ENCODE results near the gene BID.

Gene BID

GRCh38 chr22:17785185-17786184, 11.2 kb upstream of the BID start:
- Histone ChIP-seq H3K4me3 (ENCODE audit: low read depth in 1 of 2, low read length in 1 of 2) (no peak overlapping the region), H3K4me1 (ENCODE audit: control insufficient read depth in 1 of 2, insufficient read depth in 1 of 2, low read depth in 1 of 2, low read length in 1 of 2) (peaks cover 21 to 23% of the 10 kb centered on the region in 2 experiments), H3K27me3 (no peaks in the 10 kb centered on the region), H3K9me3 (no peaks in the 10 kb centered on the region), H3K27ac (no peak overlapping the region), H3K36me3 (peaks cover 5% of the 10 kb centered on the region)
- TF ChIP-seq CTCF (IDR thresholded peaks at IDR 0.05): peak; percentile 90

DNA sequence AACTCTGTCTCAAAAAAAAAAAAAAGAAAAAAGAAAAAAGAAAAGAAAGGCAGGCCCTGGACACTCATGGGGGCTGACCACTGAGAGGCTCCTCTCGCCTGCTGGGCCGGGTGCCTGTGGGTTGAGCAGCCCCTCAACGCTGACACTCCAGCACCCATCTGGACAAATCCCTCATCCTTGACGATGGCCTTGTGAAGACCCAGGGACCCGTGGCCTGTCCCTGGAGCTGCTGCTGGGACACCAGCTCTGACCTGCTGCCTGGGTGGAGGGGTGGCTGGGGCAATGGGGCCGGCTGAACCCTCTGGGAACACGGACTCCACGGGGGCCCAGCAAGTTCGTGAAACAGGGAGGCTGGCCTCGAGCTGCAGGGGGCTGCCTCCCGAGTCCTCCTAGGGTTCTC, 10.5 kb upstream of the BID start:
- Histone ChIP-seq H3K4me1 (ENCODE audit: control insufficient read depth in 1 of 2, insufficient read depth in 1 of 2, low read depth in 1 of 2, low read length in 1 of 2) (peaks cover 28 to 30% of the 10 kb centered on the region in 2 experiments), H3K9me3 (no peaks in the 10 kb centered on the region), H3K27me3 (no peaks in the 10 kb centered on the region), H3K4me3 (ENCODE audit: low read depth in 1 of 2, low read length in 1 of 2) (no peak overlapping the region), H3K27ac (no peak overlapping the region), H3K36me3 (peaks cover 5% of the 10 kb centered on the region)
- no peak for TF ChIP-seq CTCF (IDR thresholded peaks at IDR 0.05)

GRCh38 chr22:17783773-17784480, 9.7 kb upstream of the BID start:
- Histone ChIP-seq H3K9me3 (no peaks in the 10 kb centered on the region), H3K36me3 (peaks cover 5% of the 10 kb centered on the region), H3K27ac (no peak overlapping the region), H3K4me3 (ENCODE audit: low read depth in 1 of 2, low read length in 1 of 2) (no peak overlapping the region), H3K4me1 (ENCODE audit: control insufficient read depth in 1 of 2, insufficient read depth in 1 of 2, low read depth in 1 of 2, low read length in 1 of 2) (peaks cover 37 to 39% of the 10 kb centered on the region in 2 experiments), H3K27me3 (no peaks in the 10 kb centered on the region)
- TF ChIP-seq CTCF (IDR thresholded peaks at IDR 0.05): no peak

DNA sequence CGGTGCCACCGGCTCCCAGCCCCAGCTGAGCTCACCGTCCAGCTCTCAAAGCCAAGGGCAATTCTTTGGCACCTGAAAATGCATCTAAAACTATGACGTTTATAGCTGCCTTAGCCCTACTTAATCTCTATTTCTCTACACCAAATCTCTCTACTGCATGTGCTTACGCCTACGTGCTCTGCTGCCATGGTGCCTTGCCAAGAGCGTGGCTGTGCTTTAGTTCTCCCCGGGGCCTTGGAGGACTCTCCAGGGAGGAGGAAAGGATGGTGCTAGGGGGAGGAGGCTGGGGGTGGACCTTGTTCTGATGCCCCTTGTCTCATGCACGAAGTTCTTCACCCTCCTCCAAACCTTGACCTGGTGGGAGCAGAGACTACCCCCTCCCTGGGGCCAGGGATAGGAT, 9.0 kb upstream of the BID start:
- Histone ChIP-seq H3K4me1 (ENCODE audit: control insufficient read depth in 1 of 2, insufficient read depth in 1 of 2, low read depth in 1 of 2, low read length in 1 of 2) (peaks cover 43 to 45% of the 10 kb centered on the region in 2 experiments), H3K4me3 (ENCODE audit: low read depth in 1 of 2, low read length in 1 of 2) (no peak overlapping the region), H3K9me3 (no peaks in the 10 kb centered on the region), H3K27me3 (no peaks in the 10 kb centered on the region), H3K36me3 (peaks cover 10% of the 10 kb centered on the region), H3K27ac (no peak overlapping the region)
- TF ChIP-seq CTCF (IDR thresholded peaks at IDR 0.05): no peak

GRCh38 chr22:17782621-17783020, 8.4 kb upstream of the BID start:
- Histone ChIP-seq H3K27ac (peak overlapping the region; percentile 90), H3K4me3 (ENCODE audit: low read depth in 1 of 2, low read length in 1 of 2) (no peak overlapping the region), H3K36me3 (peaks cover 12% of the 10 kb centered on the region), H3K27me3 (no peaks in the 10 kb centered on the region), H3K4me1 (ENCODE audit: control insufficient read depth in 1 of 2, insufficient read depth in 1 of 2, low read depth in 1 of 2, low read length in 1 of 2) (peaks cover 49 to 52% of the 10 kb centered on the region in 2 experiments), H3K9me3 (no peaks in the 10 kb centered on the region)
- TF ChIP-seq CTCF (IDR thresholded peaks at IDR 0.05): no peak

Data from neutrophil (primary cell).